ENCODE measurements around the gene BBS12.
"Not testable (repeated sequence)": the region's sequence is repeated elsewhere in the genome, so short reads cannot be mapped to it uniquely, and the experiment has no call there.

BBS12 gene

GRCh38 chr4:122783301-122784215 is 51.1 kb downstream of the BBS12 start:
- no peak for TF ChIP-seq GATA1 (IDR thresholded peaks at IDR 0.05; ENCODE audit: low read depth, low read length)
- no peak for TF ChIP-seq POLR2A (IDR thresholded peaks at IDR 0.05; ENCODE audit: low read length)
- DNase-seq, result no peak

DNA sequence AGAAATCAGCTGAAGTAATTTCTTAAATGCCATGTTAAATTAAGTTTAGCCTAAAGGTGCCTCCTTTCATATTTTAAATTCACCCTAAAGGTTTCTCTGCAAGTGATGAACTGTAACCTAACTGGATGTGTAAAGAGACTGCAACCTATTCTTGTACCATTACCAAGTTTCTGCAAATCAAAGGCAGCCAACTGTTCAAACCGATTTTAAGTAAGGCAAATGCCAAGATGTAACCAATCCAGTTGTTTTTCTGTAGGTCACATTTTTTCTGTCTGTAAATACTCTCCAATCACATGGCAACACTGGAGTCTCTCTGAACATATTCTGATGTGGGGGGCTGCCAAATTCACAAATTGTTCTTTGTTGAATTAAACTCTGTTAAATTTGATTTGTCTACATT is 51.8 kb downstream of the BBS12 start:
- TF ChIP-seq POLR2A (IDR thresholded peaks at IDR 0.05; ENCODE audit: low read length) (no peak), GATA1 (IDR thresholded peaks at IDR 0.05; ENCODE audit: low read depth, low read length) (no peak)
- DNase-seq, result no peak

DNA sequence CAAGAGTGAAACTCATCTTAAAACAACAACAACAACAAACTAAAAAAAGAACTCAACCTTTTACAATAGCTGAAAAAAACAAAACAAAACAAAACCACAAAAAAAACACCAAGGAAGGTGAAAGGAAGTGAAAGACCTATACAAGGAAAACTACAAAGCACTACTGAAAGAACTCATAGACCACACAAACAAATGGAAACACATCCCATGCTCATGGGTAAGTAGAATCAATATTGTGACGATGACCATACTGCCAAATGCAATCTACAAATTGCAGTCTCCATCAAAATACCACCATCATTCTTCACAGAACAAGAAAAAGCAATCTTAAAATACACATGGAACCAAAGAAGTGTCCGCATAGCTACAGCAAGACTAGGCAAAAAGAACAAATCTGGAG is 52.6 kb downstream of the BBS12 start:
- no peak for DNase-seq
- TF ChIP-seq GATA1 (IDR thresholded peaks at IDR 0.05; ENCODE audit: low read depth, low read length) (no peak), POLR2A (IDR thresholded peaks at IDR 0.05; ENCODE audit: low read length) (no peak)

- not testable (repeated sequence) for DNase-seq
Observed at GRCh38 chr4:122786296-122786695, 53.8 kb downstream of the BBS12 start.

DNA sequence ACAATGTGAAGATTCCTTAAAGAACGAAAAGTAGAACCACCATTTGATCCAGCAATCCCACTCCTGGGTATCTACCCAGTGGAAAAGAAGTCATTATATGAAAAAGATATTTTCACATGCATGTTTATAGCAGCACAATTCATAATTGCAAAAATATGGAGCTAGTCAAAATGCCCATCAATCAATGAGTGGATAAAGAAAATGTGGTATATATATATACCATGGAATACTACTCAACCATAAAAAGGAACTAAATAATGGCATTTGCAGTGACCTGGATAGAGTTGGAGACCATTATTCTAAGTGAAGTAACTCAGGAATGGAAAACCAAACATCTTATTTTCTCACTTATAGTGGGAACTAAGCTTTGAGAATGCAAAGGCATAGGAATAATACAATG is 54.4 kb downstream of the BBS12 start:
- DNase-seq, result not testable (repeated sequence)

DNA sequence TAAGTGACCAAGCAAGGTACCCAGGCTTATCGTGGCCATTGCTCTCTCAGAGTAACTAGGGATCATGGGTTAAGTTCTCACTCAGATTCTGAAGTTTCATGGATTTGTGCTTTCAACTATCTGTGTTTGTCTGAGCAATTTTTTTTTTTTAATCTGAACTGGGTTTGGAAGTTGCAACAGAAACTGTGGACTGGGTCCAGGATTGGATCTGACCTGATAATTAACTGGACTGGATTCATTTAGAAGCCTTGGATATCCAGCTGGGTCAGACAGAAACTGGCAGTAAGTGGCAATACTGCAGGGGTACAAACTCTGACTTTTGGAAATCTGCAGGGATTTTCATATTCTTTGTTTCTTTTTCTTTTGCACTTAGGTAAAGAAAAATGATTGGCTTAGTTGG is 55.4 kb downstream of the BBS12 start:
- TF ChIP-seq POLR2A (IDR thresholded peaks at IDR 0.05; ENCODE audit: low read length), result no peak
- TF ChIP-seq GATA1 (IDR thresholded peaks at IDR 0.05; ENCODE audit: low read depth, low read length), result no peak
- DNase-seq, result no peak

DNA sequence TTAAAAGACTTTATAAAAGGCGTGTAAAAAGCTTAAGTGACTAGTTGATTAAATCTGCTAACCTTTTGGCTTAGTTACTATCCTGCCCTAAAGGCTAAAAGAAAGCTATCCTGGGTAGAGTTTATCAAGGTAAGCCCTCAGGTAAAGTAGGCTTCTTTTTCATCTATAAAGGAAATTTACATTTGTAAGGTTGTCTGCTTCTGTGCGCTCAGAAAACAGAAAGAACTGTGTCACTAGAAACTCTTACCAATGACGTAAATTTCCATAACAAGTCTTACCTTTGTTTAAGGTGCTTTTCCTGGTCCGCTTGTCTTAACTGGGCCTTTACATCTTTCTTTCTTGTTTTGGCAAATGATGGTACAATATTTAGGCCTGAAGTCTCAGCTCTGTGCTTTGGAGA is 56.4 kb downstream of the BBS12 start:
- TF ChIP-seq POLR2A (IDR thresholded peaks at IDR 0.05; ENCODE audit: low read length), result no peak
- no peak for DNase-seq

- no peak for DNase-seq
- no peak for TF ChIP-seq POLR2A (IDR thresholded peaks at IDR 0.05; ENCODE audit: low read length)
- TF ChIP-seq GATA1 (IDR thresholded peaks at IDR 0.05; ENCODE audit: low read depth, low read length), result no peak
Observed at GRCh38 chr4:122793811-122794210, 61.3 kb downstream of the BBS12 start.
